Natural killer cell (primary cell): Measurements from ENCODE around the gene SNRPN. TPM values are rescaled to one million over a fixed set of nuclear protein-coding genes. Genes with fewer than 3 reads are reported as not detected.
"Not testable (repeated sequence)": the region's sequence is repeated elsewhere in the genome, so short reads cannot be mapped to it uniquely, and the experiment has no call there.

Experiments used
- ATAC-seq, 3 donors: fragments of 150-1000 bp in 2 of 3; fragments of 200-7000 bp in 1 of 3; cut with Tn5 transposase; 1 replicate in 1 of 3; 2 replicates in 2 of 3; pipeline ENCODE4 v1.10.0; 2021; ENCODE audit warnings: mild to moderate bottlenecking in 2 of 3, moderate library complexity in 2 of 3
- DNase-seq, 2 donors: peaks; one replicate each; pipeline versions ENCODE4 v3.0.0 to v3.0.0-alpha.2; 2013 to 2021; ENCODE audit warnings: mixed read lengths in 1 of 2
- H3K27ac ChIP-seq: one replicate; pipeline ENCODE4 v1.5.1; 2013; ENCODE audit warnings: mild to moderate bottlenecking, low read length
- H3K27me3 ChIP-seq: one replicate; pipeline ENCODE4 v1.6.1; 2013; ENCODE audit warnings: low read length; ENCODE audit not compliant: control insufficient read depth, insufficient read depth
- H3K36me3 ChIP-seq: one replicate; pipeline ENCODE4 v1.6.1; 2013; ENCODE audit warnings: low read length; ENCODE audit not compliant: control insufficient read depth, insufficient read depth
- H3K4me1 ChIP-seq: one replicate; pipeline ENCODE4 v1.6.1; 2013; ENCODE audit warnings: low read length; ENCODE audit not compliant: control insufficient read depth, insufficient read depth
- H3K4me3 ChIP-seq: one replicate; pipeline ENCODE4 v1.5.1; 2013; ENCODE audit warnings: low read length
- H3K9me3 ChIP-seq: one replicate; pipeline ENCODE4 v1.6.1; 2013; ENCODE audit warnings: low read length; ENCODE audit not compliant: control insufficient read depth, insufficient read depth
- H3K27ac Mint-ChIP-seq, 2 donors: one replicate each; pipeline ENCODE4 v1.8.0; 2022; ENCODE audit warnings: mild to moderate bottlenecking in 2 of 2, mixed read lengths in 2 of 2, moderate library complexity in 1 of 2
- H3K27me3 Mint-ChIP-seq, 2 donors: one replicate each; pipeline ENCODE4 v1.8.0; 2022; ENCODE audit warnings: low read depth in 2 of 2, mixed read lengths in 2 of 2
- H3K36me3 Mint-ChIP-seq: one replicate; pipeline ENCODE4 v1.8.0; 2022; ENCODE audit warnings: mixed read lengths
- H3K4me1 Mint-ChIP-seq, 2 donors: one replicate each; pipeline ENCODE4 v1.8.0; 2022; ENCODE audit warnings: mixed read lengths in 2 of 2
- H3K4me3 Mint-ChIP-seq: one replicate; pipeline ENCODE4 v1.8.0; 2022; ENCODE audit warnings: mild to moderate bottlenecking, moderate library complexity, mixed read lengths
- H3K9me3 Mint-ChIP-seq, 2 donors: one replicate each; pipeline ENCODE4 v1.8.0; 2022; ENCODE audit warnings: mixed read lengths in 2 of 2
- CTCF ChIP-seq: fragments of 200-600 bp; IDR thresholded peaks from one replicate; pipeline ENCODE4 v1.8.0; 2022; ENCODE audit warnings: antibody characterized with exemption
- WGBS: methylation state at CpG from one replicate; pipeline ENCODE4 v1.1.7; 2013; ENCODE audit warnings: missing lambda C conversion rate; ENCODE audit not compliant: insufficient coverage; 5-methylcytosine and 5-hydroxymethylcytosine counted together
- intact Hi-C: fragments of 100-400 bp; cut with micrococcal nuclease; formaldehyde crosslinking; loops from one replicate; pipeline ENCODE4 v1.14.2; 2022
- total RNA-seq, 4 donors: library from RNA; stranded (reverse); fragments of 120-200 nt in 1 of 4; gene quantifications; one replicate each; pipeline versions ENCODE4 v1.2.3 to v1.2.4, GENCODE V29; 2013 to 2022

Gene SNRPN
- total RNA-seq, 3 donors from 2014 or later (not counting 1 experiment from before 2014, with no cell fraction given): 64.1 to 68.8 (median 65.0) TPM

DNA sequence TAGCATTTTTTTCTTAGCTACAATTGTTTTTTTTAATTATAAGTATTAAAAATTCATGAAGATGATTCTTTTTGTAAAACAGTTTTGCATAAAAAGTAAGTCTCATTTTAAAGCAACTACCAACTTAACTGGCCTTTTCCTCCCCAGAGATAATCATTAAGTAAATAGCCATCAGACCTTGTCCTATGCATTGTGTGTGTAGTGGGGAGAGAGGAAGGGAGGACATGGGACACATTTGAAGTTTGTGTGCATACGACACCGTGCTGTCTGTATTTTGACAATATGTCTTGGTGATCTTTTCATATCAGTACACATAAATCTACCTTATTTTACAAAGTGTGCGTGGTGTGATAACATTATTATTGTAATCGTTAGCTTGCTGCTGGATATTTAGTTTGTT lies 8.1 kb downstream of the SNRPN start:
- intact Hi-C loops: no loop called here
- DNase-seq: no peak
- ATAC-seq: no peak
- Histone ChIP-seq H3K36me3 (peaks cover 7% of the 10 kb centered on the region), H3K4me3 (no peak overlapping the region), H3K27ac (no peak overlapping the region), H3K9me3 (no peaks in the 10 kb centered on the region), H3K4me1 (no peaks in the 10 kb centered on the region), H3K27me3 (no peaks in the 10 kb centered on the region)
- Mint-ChIP-seq H3K27ac (no peak overlapping the region), H3K4me1 (peaks cover 16 to 20% of the 10 kb centered on the region in 2 donors), H3K36me3 (peaks cover 15% of the 10 kb centered on the region), H3K27me3 (no peaks in the 10 kb centered on the region), H3K4me3 (no peak overlapping the region), H3K9me3 (peaks cover 0 to 2% of the 10 kb centered on the region in 2 donors)
- 90% methylated on average over 2 of the region's 4 CpGs for WGBS
- TF ChIP-seq CTCF: no peak

- Histone ChIP-seq H3K36me3 (peaks cover 11% of the 10 kb centered on the region), H3K4me3 (no peak overlapping the region), H3K27ac (no peak overlapping the region), H3K27me3 (no peaks in the 10 kb centered on the region), H3K4me1 (no peaks in the 10 kb centered on the region), H3K9me3 (no peaks in the 10 kb centered on the region)
- H3K4me1 Mint-ChIP-seq: peaks cover 0 to 7% of the 10 kb centered on the region in 2 donors
- peaks cover 2% of the 10 kb centered on the region in 2 donors for H3K9me3 Mint-ChIP-seq
- ATAC-seq: no peak
- H3K4me3 Mint-ChIP-seq: no peak overlapping the region
- TF ChIP-seq CTCF: no peak
- H3K27me3 Mint-ChIP-seq: no peaks in the 10 kb centered on the region
- no peak for DNase-seq
- peaks cover 22% of the 10 kb centered on the region for H3K36me3 Mint-ChIP-seq
- 65% methylated on average over 3 of the region's 4 CpGs for WGBS
- intact Hi-C loops: no loop called here
- no peak overlapping the region for H3K27ac Mint-ChIP-seq
Observed at GRCh38 chr15:24966364-24967103, 11.7 kb downstream of the SNRPN start.

DNA sequence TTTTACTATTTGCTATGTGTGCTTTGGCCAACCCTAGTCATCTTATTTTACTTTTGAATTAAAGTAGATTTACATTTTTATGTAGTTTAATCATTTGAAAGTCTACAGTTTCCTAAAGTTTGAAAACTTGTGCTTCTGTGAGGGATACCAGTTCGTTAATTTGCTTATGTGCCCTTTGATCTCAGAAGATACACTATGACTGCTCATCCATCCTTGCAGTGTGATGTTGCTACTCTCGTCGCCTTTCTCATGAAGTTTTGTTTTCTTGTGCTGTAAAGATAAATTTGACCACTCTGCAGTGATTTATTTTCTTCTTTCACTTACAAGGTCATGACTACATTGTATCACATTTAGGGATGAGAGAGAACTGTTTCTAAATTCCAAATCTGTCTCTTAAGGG lies 16.3 kb downstream of the SNRPN start:
- H3K27ac ChIP-seq: no peak overlapping the region
- Mint-ChIP-seq H3K9me3 (peaks cover 6 to 9% of the 10 kb centered on the region in 2 donors), H3K36me3 (peaks cover 16% of the 10 kb centered on the region), H3K27me3 (no peaks in the 10 kb centered on the region), H3K4me1 (peaks cover 0 to 7% of the 10 kb centered on the region in 2 donors), H3K4me3 (no peak overlapping the region), H3K27ac (no peak overlapping the region)
- TF ChIP-seq CTCF: no peak
- intact Hi-C loops: no loop called here
- H3K36me3 ChIP-seq: peaks cover 10% of the 10 kb centered on the region
- DNase-seq: no peak
- WGBS: 80% methylated on average over 3 of the region's 3 CpGs
- no peaks in the 10 kb centered on the region for H3K4me1 ChIP-seq
- H3K27me3 ChIP-seq: no peaks in the 10 kb centered on the region
- H3K9me3 ChIP-seq: no peaks in the 10 kb centered on the region
- no peak overlapping the region for H3K4me3 ChIP-seq
- no peak for ATAC-seq

DNA sequence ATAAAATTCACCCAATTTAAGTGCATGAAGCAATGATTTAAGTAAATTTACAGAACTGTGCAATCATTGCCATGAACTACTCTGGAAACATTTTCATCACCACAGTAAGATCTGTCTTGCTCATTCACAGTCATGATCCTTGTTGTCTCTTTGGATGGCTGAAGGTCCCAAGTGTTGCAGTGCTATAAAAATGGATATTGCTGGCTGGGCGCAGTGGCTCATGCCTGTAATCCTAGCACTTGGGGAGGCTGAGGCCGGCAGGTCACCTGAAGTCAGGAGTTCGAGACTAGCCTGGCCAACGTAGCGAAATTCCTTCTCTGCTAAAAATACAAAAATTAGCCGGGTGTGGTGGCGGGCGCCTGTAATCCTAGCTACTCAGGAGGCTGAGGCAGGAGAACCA lies 17.0 kb downstream of the SNRPN start:
- TF ChIP-seq CTCF: no peak
- peaks cover 6 to 9% of the 10 kb centered on the region in 2 donors for H3K9me3 Mint-ChIP-seq
- 95% methylated on average over 7 of the region's 8 CpGs for WGBS
- Histone ChIP-seq H3K4me3 (no peak overlapping the region), H3K27me3 (no peaks in the 10 kb centered on the region), H3K4me1 (no peaks in the 10 kb centered on the region), H3K9me3 (no peaks in the 10 kb centered on the region), H3K27ac (no peak overlapping the region), H3K36me3 (peaks cover 10% of the 10 kb centered on the region)
- peaks cover 23% of the 10 kb centered on the region for H3K36me3 Mint-ChIP-seq
- intact Hi-C loops: no loop called here
- H3K4me3 Mint-ChIP-seq: no peak overlapping the region
- ATAC-seq (no peak), DNase-seq (no peak)
- H3K27ac Mint-ChIP-seq: no peak overlapping the region
- peaks cover 0 to 3% of the 10 kb centered on the region in 2 donors for H3K4me1 Mint-ChIP-seq
- no peaks in the 10 kb centered on the region for H3K27me3 Mint-ChIP-seq

- H3K4me1 Mint-ChIP-seq, H3K27ac ChIP-seq, ATAC-seq, H3K27ac Mint-ChIP-seq, DNase-seq, H3K4me3 Mint-ChIP-seq, H3K4me3 ChIP-seq, H3K4me1 ChIP-seq, H3K27me3 ChIP-seq, intact Hi-C loops, H3K27me3 Mint-ChIP-seq, H3K9me3 Mint-ChIP-seq, H3K9me3 ChIP-seq: not testable (repeated sequence)
- peaks cover 26% of the 10 kb centered on the region for H3K36me3 Mint-ChIP-seq
- whole genome bisulfite sequencing: 94% methylated on average over 5 of the region's 5 CpGs
- H3K36me3 ChIP-seq: peaks cover 12% of the 10 kb centered on the region
Observed at GRCh38 chr15:24972707-24973106, 17.9 kb downstream of the SNRPN start.
